HG03175 (cell line): Measurements from ENCODE around the gene DAB2.
"Not testable (repeated sequence)": the region's sequence is repeated elsewhere in the genome, so short reads cannot be mapped to it uniquely, and the experiment has no call there.

Experiments used
- ATAC-seq: cut with Tn5 transposase; IDR thresholded peaks from one replicate; pipeline ENCODE4 v1.9.1; 2021; ENCODE audit warnings: mild to moderate bottlenecking, moderate library complexity; ENCODE audit not compliant: unreplicated experiment

DAB2 gene

DNA sequence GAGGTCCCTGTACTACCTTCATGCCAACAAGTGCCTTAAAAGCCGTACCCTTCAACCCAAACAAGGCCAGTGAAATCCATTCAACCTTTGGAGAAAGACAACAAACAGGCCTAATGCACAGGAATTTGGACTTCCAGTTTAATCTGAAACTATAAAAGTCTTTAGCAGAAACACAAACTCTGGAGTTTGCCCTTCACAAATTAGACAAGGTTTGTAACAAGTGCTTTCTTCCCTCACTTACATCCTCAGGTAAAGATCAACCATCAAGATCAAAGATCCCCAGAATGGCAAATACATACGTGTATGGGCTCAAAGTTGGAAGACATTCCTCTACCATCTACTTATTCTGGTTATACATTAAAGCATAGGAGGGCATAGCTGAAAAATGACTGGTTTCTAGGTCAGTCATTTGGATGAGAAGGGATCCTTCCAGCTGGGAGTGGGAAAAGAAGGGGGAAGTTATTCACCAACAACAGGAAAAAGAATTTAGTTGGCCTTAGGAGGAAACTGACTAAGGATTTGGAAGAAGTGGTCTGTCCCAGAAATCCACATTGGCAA lies 2.0 kb downstream of the DAB2 start:
- ATAC-seq: no peak

DNA sequence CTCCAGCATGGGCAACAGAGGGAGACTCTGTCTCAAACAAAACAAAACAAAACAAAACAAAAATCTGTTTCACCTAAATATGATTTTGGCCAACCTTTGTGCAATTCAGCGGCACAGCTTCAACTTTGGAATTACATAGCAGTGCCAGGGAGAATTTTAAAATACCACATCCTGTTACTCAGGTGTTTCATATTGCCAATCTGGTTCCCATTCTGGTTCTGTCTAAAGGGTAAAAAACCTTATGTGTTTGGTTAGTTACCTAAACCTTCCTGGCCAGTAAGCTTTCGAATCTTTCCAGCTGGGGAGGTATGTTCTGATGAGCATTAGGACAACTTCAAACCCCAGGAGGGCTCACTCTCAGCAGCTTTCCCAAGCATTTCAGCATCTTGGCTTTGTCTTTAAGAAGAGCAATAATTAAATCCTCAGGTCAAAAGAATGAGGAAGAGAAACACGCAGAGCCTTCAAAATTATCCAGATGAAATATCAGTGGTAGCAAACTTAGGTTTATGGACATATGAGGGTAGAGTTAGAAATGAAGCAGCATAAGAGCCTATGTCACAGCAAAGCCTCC lies 2.7 kb downstream of the DAB2 start:
- ATAC-seq: no peak

DNA sequence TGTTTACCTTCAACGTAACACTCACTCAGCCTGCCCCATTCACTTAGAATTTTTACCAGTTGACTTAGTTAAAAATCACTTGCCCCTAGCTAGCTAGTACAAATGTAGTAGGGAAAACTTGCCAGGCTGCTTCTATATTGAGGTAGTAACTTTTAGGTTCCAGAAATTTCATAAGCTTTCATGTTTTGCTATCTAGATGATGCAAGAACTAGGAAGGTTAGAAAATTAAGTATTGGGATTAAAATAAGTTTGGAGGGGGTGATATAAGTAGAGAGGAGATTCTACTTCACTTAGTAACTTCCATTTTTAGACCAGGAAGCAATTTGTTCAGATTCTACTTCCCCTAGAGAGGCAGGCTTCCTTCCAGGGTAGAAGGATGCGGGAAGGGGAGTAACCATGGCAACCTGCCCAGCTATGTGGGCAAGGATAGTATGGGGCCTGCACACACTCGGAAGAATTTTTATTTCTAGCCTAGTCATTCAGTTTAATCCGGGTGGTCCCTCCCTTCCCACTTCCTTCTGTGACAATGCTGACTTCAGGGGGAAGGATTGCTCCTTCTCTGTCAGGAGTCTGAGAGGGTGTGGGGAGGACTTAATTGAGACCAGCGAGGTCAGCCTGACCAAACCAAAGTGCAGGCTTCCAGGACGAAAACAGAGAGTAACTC lies 4.2 kb downstream of the DAB2 start:
- no peak for ATAC-seq

DNA sequence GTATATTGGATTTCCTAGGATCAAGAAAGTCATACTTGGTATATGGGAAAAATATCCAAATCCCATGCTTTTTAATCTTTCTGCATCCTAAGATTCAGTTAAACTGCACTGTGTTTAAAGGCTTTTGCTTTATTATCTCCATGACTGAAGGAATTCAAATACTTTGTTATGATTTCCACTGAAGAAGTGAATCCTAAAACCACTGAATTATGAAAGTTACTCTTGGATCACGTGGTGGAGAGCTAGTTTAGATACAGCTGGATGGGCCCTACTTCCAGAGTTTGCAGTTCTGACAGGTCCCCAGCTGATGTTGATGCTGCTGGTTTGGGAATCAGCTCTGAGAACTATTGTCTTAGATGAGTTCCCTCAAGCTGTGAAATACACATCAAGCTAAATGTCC lies 5.0 kb downstream of the DAB2 start:
- no peak for ATAC-seq

DNA sequence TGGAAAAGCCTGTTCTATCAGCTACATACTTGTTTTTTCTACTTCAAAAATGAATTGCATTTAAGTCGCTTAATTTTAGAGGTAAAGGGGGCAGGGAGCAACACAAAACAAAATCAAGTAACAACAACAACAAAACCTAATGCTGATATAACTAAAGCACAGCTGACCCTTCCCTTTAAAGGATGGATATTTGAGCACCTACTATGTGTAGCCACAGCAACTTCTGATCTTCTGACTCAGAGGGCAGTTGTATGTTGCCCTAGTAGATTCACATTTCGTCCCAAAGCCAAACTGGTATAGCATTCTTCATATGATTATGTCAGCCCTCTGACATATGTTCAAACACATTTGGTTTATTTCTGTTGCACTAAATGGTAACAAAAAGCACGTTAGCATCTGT lies 6.8 kb downstream of the DAB2 start:
- ATAC-seq: no peak

DNA sequence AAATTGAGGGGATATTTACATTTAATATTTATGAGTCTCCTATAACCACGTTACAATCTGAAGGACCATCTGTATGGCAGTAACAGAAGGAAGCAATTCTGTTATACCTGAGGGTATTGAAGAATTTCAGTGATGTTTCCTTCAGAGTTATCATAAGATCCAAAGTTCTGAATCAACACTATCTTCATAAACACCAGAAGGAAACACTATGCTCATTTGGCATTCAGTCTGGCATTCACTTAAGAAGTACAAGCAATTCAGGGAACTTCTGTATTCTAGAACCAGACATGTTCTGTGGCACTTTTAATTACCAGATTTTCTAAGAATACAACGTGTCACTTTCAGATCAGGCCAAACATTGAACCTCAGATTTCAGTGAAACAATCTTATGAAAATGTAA lies 9.6 kb downstream of the DAB2 start:
- ATAC-seq: no peak

DNA sequence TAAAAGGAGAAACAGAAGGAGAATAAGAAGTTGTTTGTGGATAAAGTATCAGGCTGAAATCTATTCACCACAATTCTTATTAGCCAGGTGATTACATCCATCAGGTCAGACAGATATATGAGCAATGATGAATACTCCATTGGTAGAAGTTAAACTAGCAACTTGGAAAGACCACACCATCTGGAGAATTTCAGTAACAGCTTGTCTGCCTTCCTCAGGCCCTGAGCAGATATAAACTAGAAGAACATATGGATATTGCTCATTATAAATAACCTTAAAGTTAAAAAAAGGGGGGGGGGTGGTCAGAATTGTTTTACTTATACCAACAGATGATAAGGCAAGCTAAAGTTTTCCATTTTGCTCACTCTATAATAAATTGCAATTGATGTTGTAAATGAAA lies 10.4 kb downstream of the DAB2 start:
- ATAC-seq: no peak

DNA sequence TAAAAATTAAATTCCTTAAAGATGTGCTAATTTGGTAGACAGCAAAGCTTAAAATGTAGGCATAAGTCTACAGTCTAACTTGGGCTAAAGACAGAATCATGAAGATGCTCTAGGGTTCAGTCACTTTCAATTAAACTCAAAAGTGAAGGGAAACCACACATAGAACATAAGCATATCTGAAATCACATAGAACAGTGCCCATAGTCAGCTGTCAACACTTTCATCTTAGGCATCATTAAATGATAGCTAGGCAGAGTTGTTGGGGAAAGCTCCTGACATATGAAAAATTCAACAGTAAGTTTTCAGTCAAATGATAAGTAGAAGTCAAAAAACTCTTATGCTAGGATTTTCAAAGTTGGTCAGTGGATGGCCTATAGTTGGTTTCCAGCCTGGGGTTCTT lies 11.0 kb downstream of the DAB2 start:
- ATAC-seq: no peak

DNA sequence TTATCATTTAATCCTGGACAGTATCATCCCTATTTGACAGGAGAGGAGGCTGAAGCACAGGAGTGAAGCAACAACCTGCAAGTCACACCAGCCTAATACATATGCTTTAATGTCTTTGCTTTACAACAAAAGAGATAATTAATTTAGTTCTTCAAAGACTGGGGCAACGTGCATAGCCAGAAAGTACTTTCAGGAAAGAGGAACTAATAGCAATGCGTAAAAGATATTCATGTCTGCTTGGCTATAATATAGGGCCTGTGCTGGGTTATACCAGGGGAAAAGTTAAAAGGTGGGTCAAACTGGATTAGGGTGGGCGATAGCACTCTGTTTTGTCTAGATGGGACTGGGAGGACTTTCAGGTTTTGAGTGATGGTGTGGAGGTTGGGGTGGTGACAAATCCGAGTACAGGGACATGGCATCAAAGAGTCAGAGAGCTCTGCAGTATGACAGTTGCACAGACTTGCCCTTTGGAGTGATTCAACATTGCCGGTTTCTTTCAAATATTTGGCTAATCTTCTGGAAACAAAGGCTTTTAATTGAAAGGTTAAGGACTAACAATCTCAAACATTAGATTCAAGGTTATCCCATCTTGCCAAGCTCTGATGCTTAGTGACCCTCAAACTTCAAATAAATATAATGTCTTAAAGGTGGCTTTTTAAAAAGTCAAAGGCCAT lies 11.9 kb downstream of the DAB2 start:
- ATAC-seq: no peak

DNA sequence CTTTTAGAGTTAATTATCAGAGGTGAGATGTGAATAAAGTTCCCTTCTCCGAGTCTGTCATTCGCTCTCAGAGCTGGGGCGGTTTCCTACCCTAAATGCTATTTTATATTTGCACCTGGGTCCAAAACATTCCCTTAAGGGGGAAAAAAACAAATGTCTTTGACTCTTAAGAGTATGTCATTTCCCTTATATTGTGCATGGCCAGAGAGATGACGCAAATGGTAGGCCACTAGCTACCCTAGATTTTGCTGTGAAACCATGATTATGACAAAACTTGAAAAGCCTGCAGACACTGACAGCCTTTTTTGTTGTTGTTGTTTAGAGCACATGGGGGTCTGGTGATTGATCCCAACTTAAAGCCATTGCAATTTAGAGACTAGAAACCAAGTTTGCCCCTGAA lies 12.8 kb downstream of the DAB2 start:
- no peak for ATAC-seq

DNA sequence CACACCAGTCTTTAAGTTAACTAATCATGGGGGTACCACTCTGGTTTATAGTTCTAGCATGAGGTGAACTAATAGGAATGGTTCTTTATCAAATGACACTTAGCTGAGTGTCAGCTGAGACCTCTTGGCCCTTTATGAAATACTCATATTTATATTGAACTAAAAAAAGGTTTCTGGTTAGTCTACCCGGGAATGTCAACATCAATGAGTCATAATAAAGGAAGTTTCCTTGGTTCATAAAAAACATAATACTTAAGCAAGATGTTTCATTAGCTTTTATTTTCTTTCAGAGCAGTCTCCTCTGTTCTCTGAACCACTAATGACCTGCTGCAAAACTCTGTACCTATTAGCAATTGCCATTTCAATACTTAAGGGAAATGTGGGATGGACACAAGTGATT lies 13.7 kb downstream of the DAB2 start:
- ATAC-seq: no peak

DNA sequence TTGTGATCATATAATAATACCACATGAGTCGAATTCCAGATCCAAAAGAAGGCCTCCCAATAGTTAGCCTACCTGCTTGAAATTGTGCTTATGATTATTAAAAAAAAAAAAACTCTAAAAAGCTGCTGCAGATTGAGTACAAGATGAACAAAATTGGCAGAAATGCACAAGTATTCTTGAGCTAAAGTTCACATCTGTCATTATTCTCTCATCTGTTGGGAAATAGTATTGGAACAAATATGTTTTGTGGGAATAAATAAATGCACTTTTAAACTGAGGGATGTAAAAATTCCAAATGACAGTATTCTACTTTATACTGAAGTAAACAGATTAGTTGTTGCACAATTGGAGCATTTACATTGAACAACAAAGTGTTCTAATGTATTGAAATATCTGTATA lies 15.7 kb downstream of the DAB2 start:
- ATAC-seq: no peak

DNA sequence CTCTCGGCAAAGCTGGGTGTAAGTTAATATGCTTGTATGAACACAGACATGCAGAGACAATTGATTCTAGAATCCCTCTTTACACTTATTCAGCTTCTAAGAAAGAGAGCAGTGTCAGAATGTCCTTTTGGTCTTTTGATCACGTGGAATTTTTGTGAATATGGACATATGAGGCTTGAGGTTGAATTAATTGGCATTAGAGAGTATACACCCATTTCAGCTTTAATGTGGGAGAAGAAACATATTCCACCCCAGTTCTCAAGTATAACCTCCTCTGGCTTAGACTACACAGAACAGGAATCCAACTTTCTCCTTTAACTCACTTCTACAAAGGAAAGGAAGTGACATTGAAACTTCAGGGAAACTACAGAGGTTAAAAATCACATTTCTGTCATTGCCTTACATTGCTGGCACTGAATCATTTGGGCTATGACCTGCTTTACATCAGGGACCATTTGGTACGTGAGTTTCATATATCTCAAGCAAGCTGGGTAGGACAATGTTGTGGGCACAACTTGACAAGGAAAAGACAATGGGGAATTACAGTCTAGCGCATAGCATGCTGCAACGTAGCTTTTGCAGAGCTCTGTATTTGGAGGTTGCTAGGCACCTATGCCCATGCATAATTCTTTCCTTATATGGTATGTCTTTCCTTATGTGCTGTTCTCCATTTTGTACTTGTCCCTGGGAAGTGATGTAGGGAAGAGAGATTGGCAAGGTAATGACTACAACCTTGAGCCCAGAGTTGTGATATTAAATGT lies 19.5 kb downstream of the DAB2 start:
- ATAC-seq: no peak

DNA sequence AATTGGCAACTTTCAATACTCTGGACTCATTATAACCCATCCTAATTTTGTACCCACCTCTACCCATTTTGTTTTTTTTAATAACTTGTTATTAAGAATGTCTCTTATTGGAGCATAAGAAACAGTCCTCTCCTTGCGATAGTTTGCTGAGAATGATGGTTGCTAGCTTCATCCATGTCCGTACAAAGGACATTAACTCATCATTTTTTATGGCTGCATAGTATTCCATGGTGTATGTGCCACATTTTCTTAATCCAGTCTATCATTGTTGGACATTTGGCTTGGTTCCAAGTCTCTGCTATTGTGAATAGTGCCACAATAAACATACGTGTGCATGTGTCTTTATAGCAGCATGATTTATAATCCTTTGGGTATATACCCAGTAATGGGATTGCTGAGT lies 21.0 kb downstream of the DAB2 start:
- ATAC-seq: not testable (repeated sequence)

DNA sequence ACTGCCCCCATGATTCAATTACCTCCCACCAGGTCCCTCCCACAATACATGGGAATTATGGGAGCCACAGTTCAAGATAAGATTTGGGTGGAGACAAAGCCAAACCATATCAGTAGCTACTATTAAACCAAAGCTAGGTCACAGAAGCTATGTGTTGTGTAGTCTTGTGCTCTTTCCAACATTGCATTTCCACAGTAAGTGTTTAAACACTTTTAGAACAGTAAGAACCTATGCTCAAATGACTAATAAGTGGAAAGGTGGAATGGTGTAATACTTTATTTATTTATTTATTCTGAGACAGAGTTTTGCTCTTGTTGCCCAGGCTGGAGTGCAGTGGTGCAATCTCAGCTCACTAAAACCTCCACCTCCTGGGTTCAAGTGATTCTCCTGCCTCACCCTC lies 22.6 kb downstream of the DAB2 start:
- ATAC-seq: not testable (repeated sequence)

DNA sequence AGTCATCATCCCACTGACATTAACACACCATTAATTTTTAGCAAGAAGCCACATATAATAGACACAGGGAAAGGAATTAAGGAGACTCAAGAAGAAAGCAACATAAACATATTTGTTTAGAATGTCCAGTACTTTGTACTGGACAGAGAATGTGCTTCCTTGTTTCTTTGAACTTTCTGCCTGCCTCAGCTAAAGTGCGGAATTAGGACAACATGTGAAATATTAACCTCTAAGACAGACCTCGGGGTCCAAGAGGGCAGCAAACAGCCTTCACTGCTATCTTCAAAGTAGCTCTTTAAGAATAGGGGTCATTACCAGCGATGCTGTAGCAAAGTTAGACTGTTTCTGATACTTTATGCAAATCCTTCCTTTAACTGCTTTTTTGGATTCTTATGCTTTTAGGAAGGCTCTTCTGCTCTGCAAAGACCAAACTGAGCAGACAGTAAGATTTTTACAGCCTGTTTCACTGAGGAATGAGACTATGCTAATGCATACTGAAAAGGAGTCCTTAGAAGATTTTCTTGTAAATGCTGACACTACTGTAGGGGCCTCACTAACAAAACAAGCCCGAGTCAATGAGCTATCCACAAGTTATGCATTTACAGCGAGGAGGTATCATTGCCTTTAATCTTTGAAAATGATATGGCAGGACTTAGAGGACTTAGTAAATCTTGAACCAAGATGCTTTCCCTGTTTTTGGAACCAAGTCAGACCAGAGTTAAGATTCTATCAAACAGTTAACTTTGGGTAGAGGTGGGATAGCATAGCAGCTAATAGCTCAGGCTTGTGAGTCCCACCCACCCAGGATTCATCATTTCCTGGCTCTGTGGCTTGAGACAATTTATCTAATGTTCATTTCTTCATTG lies 23.8 kb downstream of the DAB2 start:
- ATAC-seq: no peak

DNA sequence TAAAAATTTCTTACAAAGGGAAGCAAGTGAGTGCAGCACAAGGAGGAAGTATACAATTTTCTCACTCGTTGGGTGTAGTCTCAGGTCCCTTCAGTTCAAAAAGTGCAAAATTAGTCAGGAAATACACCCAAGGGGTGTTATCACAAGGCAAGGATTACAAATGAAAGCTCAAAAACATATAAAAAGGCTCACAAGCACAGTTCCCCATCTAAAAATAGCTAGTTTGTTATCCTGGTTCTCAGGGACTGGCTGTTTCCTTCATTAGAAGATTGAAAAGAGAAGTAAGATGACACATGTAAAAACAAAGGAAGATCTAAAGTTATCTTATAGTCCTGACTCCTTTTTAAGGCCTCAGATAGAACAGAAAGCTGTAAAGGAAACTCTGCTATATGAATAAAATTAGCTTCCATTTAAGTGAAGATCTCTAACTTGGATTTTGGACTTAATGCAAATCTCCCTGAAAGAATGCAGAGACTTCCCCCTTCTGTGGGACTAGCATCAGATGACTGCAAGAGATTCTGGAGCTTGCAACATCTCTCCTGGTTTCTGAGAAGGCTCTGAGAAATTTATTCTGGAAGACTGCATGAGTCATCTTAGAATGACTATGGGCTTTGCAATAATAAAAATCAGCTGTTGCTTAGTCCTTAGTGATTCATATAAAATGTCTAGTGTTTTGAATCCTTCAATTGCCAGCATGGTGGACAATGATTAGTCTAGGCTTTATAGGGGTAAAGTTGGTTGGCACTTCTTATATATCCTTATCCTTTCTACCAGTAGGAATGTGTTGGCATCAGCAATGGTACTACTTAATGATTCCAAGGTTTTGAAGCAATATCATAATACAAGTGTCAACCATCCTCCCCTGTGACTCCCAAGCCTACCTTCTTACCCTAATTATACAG lies 25.4 kb downstream of the DAB2 start:
- ATAC-seq: no peak

DNA sequence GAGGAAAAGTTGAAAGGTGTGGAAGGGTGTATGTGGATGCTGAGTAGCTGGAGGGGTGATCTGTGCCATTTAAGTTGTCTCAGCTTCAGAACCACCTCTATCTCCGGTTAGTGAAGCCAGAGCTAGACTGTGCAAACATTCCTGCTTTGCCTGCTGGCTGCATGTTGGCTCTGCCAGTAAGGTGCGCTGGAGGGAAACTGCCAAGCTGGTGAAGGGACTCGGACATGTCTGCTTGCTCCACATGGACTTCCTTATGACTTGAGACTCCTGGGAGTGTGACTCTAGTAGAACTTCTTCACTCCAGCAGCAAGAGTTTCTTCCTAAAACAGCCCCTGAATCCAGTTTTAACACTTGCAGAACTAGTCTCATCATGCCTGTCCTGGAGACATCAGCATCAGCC lies 27.9 kb downstream of the DAB2 start:
- ATAC-seq: no peak

DNA sequence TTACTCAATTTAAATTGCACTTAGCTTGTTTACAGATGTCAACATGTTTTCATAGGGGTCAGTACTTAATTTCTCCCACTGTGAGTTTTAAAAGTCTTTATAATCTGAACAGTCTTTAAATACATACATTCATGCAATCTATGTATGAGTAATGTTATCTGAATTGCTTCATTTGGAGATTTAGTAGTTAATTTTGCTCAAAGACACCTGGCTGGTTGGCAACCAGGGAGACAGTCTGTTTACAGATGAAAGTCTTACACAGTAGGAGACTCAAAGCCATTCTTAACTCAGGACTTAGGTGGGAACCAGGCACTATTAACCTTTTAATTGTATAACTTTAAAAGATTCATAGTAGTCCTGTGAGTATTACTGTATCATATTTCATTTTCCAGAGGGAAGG lies 29.3 kb downstream of the DAB2 start:
- ATAC-seq: no peak

DNA sequence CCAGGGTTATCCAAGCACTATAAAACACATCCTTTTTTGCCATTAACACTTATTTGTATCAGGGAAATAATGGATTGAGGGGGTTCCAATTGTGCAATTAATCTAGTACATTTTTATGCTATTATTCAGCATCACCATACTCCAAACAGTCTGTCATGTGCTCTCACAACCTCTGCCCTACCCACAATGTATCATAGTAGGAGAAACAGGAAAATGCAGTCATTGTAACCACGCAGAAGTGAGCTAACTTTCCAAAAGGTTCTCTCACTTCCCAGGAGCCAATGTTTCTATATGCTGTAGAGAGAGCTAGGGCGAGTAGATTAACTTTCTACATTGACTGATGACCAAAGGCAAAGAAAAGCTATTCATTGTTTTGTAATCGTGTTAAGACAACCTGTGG lies 29.8 kb downstream of the DAB2 start:
- no peak for ATAC-seq
